HG02610 (cell line): ENCODE results near the gene POTEB2.
"Not testable (repeated sequence)": the region's sequence is repeated elsewhere in the genome, so short reads cannot be mapped to it uniquely, and the experiment has no call there.

Experiments
- ATAC-seq: cut with Tn5 transposase; IDR thresholded peaks from one replicate; pipeline ENCODE4 v1.9.1; 2021; ENCODE audit warnings: mild to moderate bottlenecking, moderate library complexity; ENCODE audit not compliant: unreplicated experiment

The POTEB2 gene

DNA sequence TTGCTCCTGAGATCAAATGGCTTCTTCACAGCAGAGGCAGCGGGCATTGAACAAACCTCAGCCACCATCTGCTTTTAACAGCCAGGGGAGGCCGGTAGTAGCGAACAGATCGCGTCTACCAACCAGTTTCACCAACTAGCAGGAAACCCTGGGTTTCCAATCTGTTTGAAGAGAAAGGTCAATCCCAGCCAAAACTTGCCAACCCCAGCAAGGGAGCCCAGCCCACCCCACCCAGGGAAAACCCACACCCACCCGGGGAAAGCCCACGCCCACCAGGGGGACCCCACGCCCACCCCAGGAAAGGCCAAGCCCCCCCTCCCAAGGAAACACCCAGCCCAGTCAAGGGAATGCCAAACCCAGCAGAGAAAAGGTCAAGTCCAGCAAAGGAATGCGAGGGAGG, at the start of gene POTEB2:
POTEB2 (minus strand) TSS at position 101 of the 400 bp plus-strand sequence; CDS start at position 68, 33 bp downstream.
- not testable (repeated sequence) for ATAC-seq

DNA sequence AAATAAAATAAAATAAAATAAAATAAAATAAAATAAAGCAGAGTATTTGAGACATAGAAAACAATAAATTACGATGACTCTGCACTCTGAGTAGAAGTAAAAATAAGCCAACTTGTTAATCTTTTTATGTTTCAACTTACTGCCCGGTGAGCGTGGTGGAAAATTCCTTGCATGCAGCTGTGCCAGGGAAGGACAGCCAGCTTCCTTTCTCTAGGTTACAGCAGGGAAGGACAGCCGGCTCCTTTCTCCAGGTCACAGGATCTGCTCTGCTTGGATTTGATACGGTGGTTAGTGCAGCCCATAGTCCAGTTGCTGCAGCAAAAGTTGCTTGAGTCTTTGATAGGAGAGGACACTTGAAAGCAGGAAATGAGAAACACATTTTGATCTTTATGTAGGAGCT, 13.8 kb upstream of the POTEB2 start:
- ATAC-seq, result not testable (repeated sequence)

GRCh38 chr15:20878464-20878863, 12.3 kb upstream of the POTEB2 start:
- ATAC-seq, result not testable (repeated sequence)

DNA sequence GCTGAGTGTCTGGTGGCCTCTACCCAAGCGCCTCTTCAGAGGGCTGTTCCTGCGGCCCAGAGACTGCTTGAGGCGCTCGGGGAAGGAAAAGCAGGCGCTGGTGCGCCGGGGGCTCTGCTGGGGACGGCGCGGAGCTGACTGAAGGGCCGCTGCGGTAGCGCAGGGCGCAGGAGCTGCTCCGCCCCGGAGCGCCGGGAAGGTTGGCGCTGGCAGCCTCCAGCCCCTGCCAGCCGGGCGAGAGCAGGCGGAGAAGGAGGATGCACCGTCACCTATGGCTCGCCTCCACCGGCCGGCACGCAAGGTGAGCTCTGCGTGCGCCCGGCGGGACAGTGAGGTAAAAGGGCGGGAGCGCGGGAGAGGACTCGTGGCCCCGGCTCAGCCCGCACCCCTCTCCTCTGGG, 11.7 kb upstream of the POTEB2 start:
- not testable (repeated sequence) for ATAC-seq
